ENCODE data around the gene RPS19BP1.

RPS19BP1 gene

GRCh38 chr22:39558950-39559349 is 26.4 kb upstream of the RPS19BP1 start:
- DNase-seq = no peak

GRCh38 chr22:39558254-39558727 is 25.7 kb upstream of the RPS19BP1 start:
- no peak for DNase-seq

GRCh38 chr22:39556970-39557841 is 24.7 kb upstream of the RPS19BP1 start:
- DNase-seq = peak; percentile 47 to 58

- no peak for DNase-seq
Measured at GRCh38 chr22:39554151-39554550, 21.6 kb upstream of the RPS19BP1 start.

GRCh38 chr22:39553429-39553828 is 20.9 kb upstream of the RPS19BP1 start:
- DNase-seq = no peak

GRCh38 chr22:39547587-39547947 is 15.0 kb upstream of the RPS19BP1 start:
- no peak for DNase-seq

- no peak for DNase-seq
Measured at GRCh38 chr22:39546889-39547586, 14.5 kb upstream of the RPS19BP1 start.

- DNase-seq = peak; percentile 78
Measured at GRCh38 chr22:39545386-39546365, 13.1 kb upstream of the RPS19BP1 start.

GRCh38 chr22:39543095-39543494 is 10.5 kb upstream of the RPS19BP1 start:
- DNase-seq = peak; percentile 42 to 50

- no peak for DNase-seq
Measured at GRCh38 chr22:39537975-39538374, 5.4 kb upstream of the RPS19BP1 start.

- no peak for DNase-seq
Measured at GRCh38 chr22:39536711-39537110, 4.2 kb upstream of the RPS19BP1 start.

GRCh38 chr22:39535831-39536449 is 3.4 kb upstream of the RPS19BP1 start:
- DNase-seq = no peak

- DNase-seq = no peak
Measured at GRCh38 chr22:39535357-39535725, 2.8 kb upstream of the RPS19BP1 start.

- DNase-seq = peak; percentile 92
Measured at GRCh38 chr22:39534591-39535356, 2.2 kb upstream of the RPS19BP1 start.

GRCh38 chr22:39534092-39534506 is 1.6 kb upstream of the RPS19BP1 start:
- DNase-seq = peak in 1 of 2 experiments; percentile 34

GRCh38 chr22:39530692-39531331 is 1.7 kb downstream of the RPS19BP1 start:
- no peak for DNase-seq

- no peak for DNase-seq
Measured at GRCh38 chr22:39530116-39530515, 2.4 kb downstream of the RPS19BP1 start.

- DNase-seq = no peak
Measured at GRCh38 chr22:39529487-39529851, 3.1 kb downstream of the RPS19BP1 start.

GRCh38 chr22:39528681-39529486 is 3.7 kb downstream of the RPS19BP1 start:
- DNase-seq = peak; percentile 92 to 95

- DNase-seq = no peak
Measured at GRCh38 chr22:39528080-39528661, 4.4 kb downstream of the RPS19BP1 start.
